Small intestine (tissue), 7 donors: ENCODE measurements around the gene SPTY2D1. TPM values are rescaled to one million over a fixed set of nuclear protein-coding genes. Genes with fewer than 3 reads are reported as not detected.
A peak's percentile ranks its signal among the peaks of the same experiment; 100 is the strongest.

Experiments used
- DNase-seq, 2 donors: peaks; one replicate each; pipeline versions ENCODE4 v3.0.0 to v3.0.0-alpha.2; 2013
- FAIRE-seq: peaks from 2 replicates; lab custom pipeline; 2012; peaks lifted over from hg19 to GRCh38; lab: Jason Lieb, UNC
- H3K27ac ChIP-seq, 3 donors: one replicate each; pipeline ENCODE4 v1.5.1; 2013; ENCODE audit warnings: low read length in 2 of 3, mild to moderate bottlenecking in 2 of 3, control low read depth in 1 of 3, inconsistent platforms in 1 of 3, low read depth in 1 of 3, moderate library complexity in 1 of 3
- H3K27me3 ChIP-seq, 3 donors: one replicate each; pipeline ENCODE4 v1.6.1; 2013; ENCODE audit warnings: low read length in 3 of 3, inconsistent platforms in 1 of 3; ENCODE audit not compliant: control insufficient read depth in 3 of 3, insufficient read depth in 3 of 3
- H3K36me3 ChIP-seq, 3 donors: one replicate each; pipeline ENCODE4 v1.6.1; 2013; ENCODE audit warnings: low read length in 3 of 3, inconsistent platforms in 1 of 3, low read depth in 1 of 3, mild to moderate bottlenecking in 1 of 3, moderate library complexity in 1 of 3; ENCODE audit not compliant: control insufficient read depth in 3 of 3, insufficient read depth in 2 of 3
- H3K4me1 ChIP-seq, 3 donors: one replicate each; pipeline ENCODE4 v1.6.1; 2013; ENCODE audit warnings: low read length in 2 of 3, inconsistent platforms in 1 of 3, low read depth in 1 of 3, mild to moderate bottlenecking in 1 of 3, moderate library complexity in 1 of 3; ENCODE audit not compliant: control insufficient read depth in 3 of 3, insufficient read depth in 2 of 3
- H3K4me3 ChIP-seq, 3 donors: one replicate each; pipeline ENCODE4 v1.5.1; 2013; ENCODE audit warnings: low read length in 3 of 3, control low read depth in 1 of 3, inconsistent platforms in 1 of 3, low read depth in 1 of 3, mild to moderate bottlenecking in 1 of 3, moderate library complexity in 1 of 3
- H3K9me3 ChIP-seq, 2 donors: one replicate each; pipeline ENCODE4 v1.6.1; 2013; ENCODE audit warnings: low read depth in 1 of 2, low read length in 1 of 2; ENCODE audit not compliant: control insufficient read depth in 2 of 2, insufficient read depth in 1 of 2
- WGBS, 3 donors: extraction: QIAGEN DNeasy Blood & Tissue Kit; methylation state at CpG; one replicate each; pipeline ENCODE4 v1.1.7; 2013; 5-methylcytosine and 5-hydroxymethylcytosine counted together
- polyA plus RNA-seq, 4 donors: library from polyadenylated mRNA; stranded (reverse) in 3 of 4; unstranded in 1 of 4; fragments of 200-250 nt in 3 of 4; fragments of 120-200 nt in 1 of 4; gene quantifications; one replicate each; pipeline versions ENCODE4 v1.2.1 to v1.2.3, GENCODE V29; 2013
- donor health status: healthy with polysubstance abuse.
- donor health status: control.
- donor health status: control.
- donor health status: Bipolar disorder and iron deficiency.
- donor health status: healthy.

Gene SPTY2D1
- polyA plus RNA-seq, 4 donors: 5.8 to 16.5 (median 6.5) TPM

GRCh38 chr11:18590571-18590970 is 43.6 kb downstream of the SPTY2D1 start:
- Histone ChIP-seq H3K27ac (peak overlapping the region in 1 of 3 donors; percentile 45), H3K9me3 (no peaks in the 10 kb centered on the region), H3K27me3 (no peaks in the 10 kb centered on the region), H3K4me3 (no peak overlapping the region), H3K36me3 (peaks cover 0 to 10% (median 0%) of the 10 kb centered on the region in 3 donors), H3K4me1 (peaks cover 0 to 10% (median 10%) of the 10 kb centered on the region in 3 donors)
- WGBS, 3 donors: 27 to 50% (median 40%) methylated on average over 2 of the region's 2 CpGs
- no peak for FAIRE-seq
- no peak for DNase-seq

- 2 to 4% (median 2%) methylated on average over 42 to 50 of the region's 50 CpGs for WGBS, 3 donors
- Histone ChIP-seq H3K9me3 (no peaks in the 10 kb centered on the region), H3K4me1 (peaks cover 0 to 10% (median 10%) of the 10 kb centered on the region in 3 donors), H3K27ac (peak within 1 kb of the TSS; percentile 73 to 92 (median 87)), H3K27me3 (no peaks in the 10 kb centered on the region), H3K4me3 (peak within 1 kb of the TSS; percentile 66 to 99 (median 87)), H3K36me3 (peaks cover 0 to 6% (median 0%) of the 10 kb centered on the region in 3 donors)
- DNase-seq: peak; percentile 90 to 96
- FAIRE-seq: no peak
These were observed 45.6 kb downstream of the SPTY2D1 start, which contains the start of gene UEVLD for GRCh38 chr11:18588297-18589252. Gene UEVLD (minus strand): TSS chr11:18588734. CDS start chr11:18588654, 80 bp downstream.

GRCh38 chr11:18581825-18582224 is 52.3 kb downstream of the SPTY2D1 start:
- H3K9me3 ChIP-seq: peaks cover 0 to 4% of the 10 kb centered on the region in 2 donors
- H3K27me3 ChIP-seq: no peaks in the 10 kb centered on the region
- H3K4me3 ChIP-seq: no peak overlapping the region
- peaks cover 0 to 8% (median 0%) of the 10 kb centered on the region in 3 donors for H3K36me3 ChIP-seq
- FAIRE-seq (no peak), DNase-seq (no peak)
- WGBS, 3 donors: 91 to 95% (median 94%) methylated on average over 1 of the region's 1 CpG
- peaks cover 0 to 3% (median 0%) of the 10 kb centered on the region in 3 donors for H3K4me1 ChIP-seq
- H3K27ac ChIP-seq: no peak overlapping the region

GRCh38 chr11:18580113-18580766 is 53.9 kb downstream of the SPTY2D1 start:
- H3K4me3 ChIP-seq: no peak overlapping the region
- no peak for FAIRE-seq
- H3K27ac ChIP-seq: no peak overlapping the region
- peaks cover 0 to 4% of the 10 kb centered on the region in 2 donors for H3K9me3 ChIP-seq
- peaks cover 0 to 7% (median 3%) of the 10 kb centered on the region in 3 donors for H3K36me3 ChIP-seq
- 79 to 89% (median 86%) methylated on average over 2 of the region's 2 CpGs for WGBS, 3 donors
- H3K27me3 ChIP-seq: no peaks in the 10 kb centered on the region
- peaks cover 0 to 3% (median 0%) of the 10 kb centered on the region in 3 donors for H3K4me1 ChIP-seq
- no peak for DNase-seq

GRCh38 chr11:18578975-18579598 is 55.1 kb downstream of the SPTY2D1 start:
- Histone ChIP-seq H3K36me3 (peaks cover 3 to 7% (median 3%) of the 10 kb centered on the region in 3 donors), H3K27ac (peak overlapping the region; percentile 38 to 72 (median 56)), H3K4me1 (peaks cover 0 to 3% (median 0%) of the 10 kb centered on the region in 3 donors), H3K4me3 (peak overlapping the region in 2 of 3 donors; percentile 28 to 32), H3K27me3 (no peaks in the 10 kb centered on the region), H3K9me3 (peaks cover 0 to 4% of the 10 kb centered on the region in 2 donors)
- DNase-seq (peak; percentile 84 to 87), FAIRE-seq (no peak)
- 26 to 59% (median 39%) methylated on average over 14 of the region's 14 CpGs for WGBS, 3 donors

GRCh38 chr11:18575361-18575760 is 58.8 kb downstream of the SPTY2D1 start:
- Histone ChIP-seq H3K4me3 (no peak overlapping the region), H3K27ac (no peak overlapping the region), H3K27me3 (no peaks in the 10 kb centered on the region), H3K9me3 (peaks cover 0 to 4% of the 10 kb centered on the region in 2 donors), H3K36me3 (peaks cover 3 to 20% (median 4%) of the 10 kb centered on the region in 3 donors), H3K4me1 (peaks cover 0 to 3% (median 0%) of the 10 kb centered on the region in 3 donors)
- FAIRE-seq (no peak), DNase-seq (no peak)
- 35 to 44% (median 37%) methylated on average over 1 of the region's 1 CpG for WGBS, 3 donors

- Histone ChIP-seq H3K9me3 (no peaks in the 10 kb centered on the region), H3K4me3 (no peak overlapping the region), H3K27ac (no peak overlapping the region), H3K4me1 (no peaks in the 10 kb centered on the region), H3K36me3 (peaks cover 1 to 36% (median 2%) of the 10 kb centered on the region in 3 donors), H3K27me3 (no peaks in the 10 kb centered on the region)
- DNase-seq: no peak
- FAIRE-seq: no peak
- 88 to 95% (median 94%) methylated on average over 3 of the region's 3 CpGs for WGBS, 3 donors
These were observed 67.1 kb downstream of the SPTY2D1 start for GRCh38 chr11:18567081-18567480.

GRCh38 chr11:18566406-18566805 is 67.7 kb downstream of the SPTY2D1 start:
- no peak overlapping the region for H3K27ac ChIP-seq
- DNase-seq: no peak
- no peak for FAIRE-seq
- H3K36me3 ChIP-seq: peaks cover 3 to 34% (median 3%) of the 10 kb centered on the region in 3 donors
- H3K27me3 ChIP-seq: no peaks in the 10 kb centered on the region
- no peak overlapping the region for H3K4me3 ChIP-seq
- H3K4me1 ChIP-seq: no peaks in the 10 kb centered on the region
- H3K9me3 ChIP-seq: no peaks in the 10 kb centered on the region
